GM06990 (cell line): ENCODE measurements around the gene SIPA1L3.

Experiments
- DNase-seq: peaks from one replicate; pipeline ENCODE4 v3.0.0-alpha.2; 2011; ENCODE audit not compliant: insufficient read length; ENCODE audit errors: extremely low read depth
- H3K27me3 ChIP-seq: replicated peaks from 2 replicates; pipeline ENCODE4 v1.6.0; 2011; ENCODE audit warnings: low read length; ENCODE audit not compliant: control insufficient read depth, insufficient read depth
- H3K36me3 ChIP-seq: 2 replicates; pipeline ENCODE4 v1.5.1; 2011; ENCODE audit warnings: low read length; ENCODE audit not compliant: control insufficient read depth, insufficient read depth
- H3K4me3 ChIP-seq: replicated peaks from 2 replicates; pipeline ENCODE4 v1.5.1; 2011; ENCODE audit warnings: low read depth, mild to moderate bottlenecking, control low read depth, low read length
- TF ChIP-seq, protein P1 (sequence below): IDR thresholded peaks from 2 replicates; pipeline ENCODE4 v1.5.1; 2011; ENCODE audit warnings: low read length, control low read depth, mild to moderate bottlenecking, inconsistent platforms; ENCODE audit not compliant: insufficient read depth, poor library complexity, severe bottlenecking

SIPA1L3 gene

DNA sequence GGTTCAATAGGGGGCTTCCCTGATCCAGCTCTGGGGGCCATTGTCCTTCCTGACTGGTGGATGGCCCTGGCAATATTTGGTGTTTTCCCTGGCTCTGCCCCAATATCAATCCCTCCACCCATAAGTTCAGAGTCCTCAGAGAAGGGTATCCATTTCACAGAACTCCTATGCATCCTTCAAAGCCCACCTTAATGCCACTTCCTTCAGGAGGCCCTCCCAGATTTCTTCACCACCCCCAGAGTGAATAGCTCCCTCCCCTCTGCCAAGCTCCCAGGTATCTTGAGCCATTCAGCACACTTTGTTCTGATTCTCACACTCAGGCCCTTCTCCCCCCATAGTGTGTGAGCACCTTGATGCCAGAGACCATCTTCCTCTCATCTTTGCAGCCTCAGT, 343.4 kb downstream of the SIPA1L3 start:
- no peak overlapping the region for H3K4me3 ChIP-seq
- H3K36me3 ChIP-seq, result no peaks in the 10 kb centered on the region
- TF ChIP-seq, protein P1, sequence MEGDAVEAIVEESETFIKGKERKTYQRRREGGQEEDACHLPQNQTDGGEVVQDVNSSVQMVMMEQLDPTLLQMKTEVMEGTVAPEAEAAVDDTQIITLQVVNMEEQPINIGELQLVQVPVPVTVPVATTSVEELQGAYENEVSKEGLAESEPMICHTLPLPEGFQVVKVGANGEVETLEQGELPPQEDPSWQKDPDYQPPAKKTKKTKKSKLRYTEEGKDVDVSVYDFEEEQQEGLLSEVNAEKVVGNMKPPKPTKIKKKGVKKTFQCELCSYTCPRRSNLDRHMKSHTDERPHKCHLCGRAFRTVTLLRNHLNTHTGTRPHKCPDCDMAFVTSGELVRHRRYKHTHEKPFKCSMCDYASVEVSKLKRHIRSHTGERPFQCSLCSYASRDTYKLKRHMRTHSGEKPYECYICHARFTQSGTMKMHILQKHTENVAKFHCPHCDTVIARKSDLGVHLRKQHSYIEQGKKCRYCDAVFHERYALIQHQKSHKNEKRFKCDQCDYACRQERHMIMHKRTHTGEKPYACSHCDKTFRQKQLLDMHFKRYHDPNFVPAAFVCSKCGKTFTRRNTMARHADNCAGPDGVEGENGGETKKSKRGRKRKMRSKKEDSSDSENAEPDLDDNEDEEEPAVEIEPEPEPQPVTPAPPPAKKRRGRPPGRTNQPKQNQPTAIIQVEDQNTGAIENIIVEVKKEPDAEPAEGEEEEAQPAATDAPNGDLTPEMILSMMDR, result no peak

DNA sequence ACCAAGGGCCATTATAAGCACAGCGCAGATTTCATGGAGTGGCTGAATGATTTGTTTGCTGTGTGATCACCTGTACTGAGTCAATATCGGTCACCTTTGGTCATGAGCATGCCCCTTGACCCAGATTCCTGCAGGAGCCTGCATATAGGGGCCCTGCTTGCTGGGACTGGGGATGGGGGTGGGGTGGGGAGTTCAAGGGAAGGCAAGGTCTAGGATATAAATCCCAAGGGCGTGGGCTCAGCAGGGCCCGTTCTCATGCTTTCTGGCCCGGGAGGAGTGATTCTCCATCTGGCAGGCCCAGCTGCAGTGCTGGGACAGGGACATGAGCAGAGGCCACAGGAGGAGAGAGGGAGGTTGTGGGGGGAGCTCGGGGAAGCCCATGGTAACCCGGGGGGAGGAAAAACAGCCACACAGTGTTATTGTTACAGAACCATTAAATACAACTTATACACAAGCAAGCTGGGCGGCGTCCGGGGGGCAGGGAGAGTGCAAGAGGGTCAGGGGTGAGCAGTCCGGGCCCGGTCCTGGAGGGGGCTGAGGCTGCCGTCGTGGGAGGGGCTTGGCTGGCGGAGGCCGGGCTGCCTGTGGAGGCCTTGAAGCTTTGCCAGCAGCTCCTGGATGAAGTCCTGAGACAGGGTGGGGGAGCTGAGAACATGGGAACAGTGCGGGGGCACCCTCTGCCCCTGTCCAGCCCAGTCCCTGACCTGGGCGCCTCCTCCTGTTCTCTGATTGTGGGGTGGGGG, 344.0 kb downstream of the SIPA1L3 start:
- no peak overlapping the region for H3K4me3 ChIP-seq
- no peaks in the 10 kb centered on the region for H3K36me3 ChIP-seq
- H3K27me3 ChIP-seq, result no peaks in the 10 kb centered on the region
- TF ChIP-seq, protein P1, result no peak
- DNase-seq, result no peak

More for the DNA sequence above, 343.4 kb downstream of the SIPA1L3 start:
- no peaks in the 10 kb centered on the region for H3K27me3 ChIP-seq
- no peak for DNase-seq

DNA sequence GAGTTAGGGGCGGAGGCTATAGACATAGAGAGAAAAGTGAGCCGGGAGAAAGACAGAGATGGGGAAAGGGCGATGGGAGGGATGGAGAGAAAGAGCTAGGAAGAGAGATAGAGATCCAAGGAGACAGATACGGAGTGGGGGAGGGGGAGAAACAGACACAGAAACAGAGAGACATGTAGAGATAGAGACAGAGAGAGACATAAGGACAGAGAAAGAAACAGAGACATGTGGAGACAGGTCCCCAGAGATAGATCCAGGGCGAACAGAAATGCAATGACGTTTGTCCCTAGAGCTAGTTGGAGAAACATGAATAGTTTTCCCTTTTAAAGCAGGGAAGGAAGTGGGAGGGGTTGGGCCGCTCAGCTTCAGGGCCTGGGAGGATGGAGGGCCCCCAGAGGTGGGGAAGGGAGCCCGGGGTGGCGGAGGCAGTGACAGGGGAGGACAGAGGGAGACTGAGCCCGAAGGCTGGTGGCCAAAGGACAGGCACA, 344.6 kb downstream of the SIPA1L3 start:
- Histone ChIP-seq H3K36me3 (no peaks in the 10 kb centered on the region), H3K27me3 (no peaks in the 10 kb centered on the region), H3K4me3 (no peak overlapping the region)
- TF ChIP-seq, protein P1, result no peak
- DNase-seq, result no peak

DNA sequence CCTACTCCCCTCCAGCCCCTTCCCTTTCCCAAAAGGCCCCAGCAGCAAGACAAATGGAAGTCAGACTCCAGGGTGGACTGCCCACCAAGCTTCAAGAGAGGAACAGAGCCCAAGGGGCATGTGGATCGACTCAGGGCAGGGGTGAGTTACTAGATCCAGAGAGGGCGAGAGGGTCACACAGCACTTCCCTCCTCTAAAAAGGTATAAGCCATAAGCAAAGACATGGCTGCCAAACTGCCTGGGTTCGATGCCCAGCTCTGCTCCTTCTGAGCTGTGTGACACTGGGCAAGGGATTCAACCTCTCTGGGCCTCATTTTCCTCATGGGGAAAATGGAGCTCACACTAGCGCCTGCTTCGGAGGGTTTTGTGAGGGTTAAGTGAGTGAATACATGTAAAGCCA, 345.4 kb downstream of the SIPA1L3 start:
- Histone ChIP-seq H3K4me3 (no peak overlapping the region), H3K36me3 (no peaks in the 10 kb centered on the region), H3K27me3 (no peaks in the 10 kb centered on the region)
- DNase-seq, result no peak
- TF ChIP-seq, protein P1, result no peak

DNA sequence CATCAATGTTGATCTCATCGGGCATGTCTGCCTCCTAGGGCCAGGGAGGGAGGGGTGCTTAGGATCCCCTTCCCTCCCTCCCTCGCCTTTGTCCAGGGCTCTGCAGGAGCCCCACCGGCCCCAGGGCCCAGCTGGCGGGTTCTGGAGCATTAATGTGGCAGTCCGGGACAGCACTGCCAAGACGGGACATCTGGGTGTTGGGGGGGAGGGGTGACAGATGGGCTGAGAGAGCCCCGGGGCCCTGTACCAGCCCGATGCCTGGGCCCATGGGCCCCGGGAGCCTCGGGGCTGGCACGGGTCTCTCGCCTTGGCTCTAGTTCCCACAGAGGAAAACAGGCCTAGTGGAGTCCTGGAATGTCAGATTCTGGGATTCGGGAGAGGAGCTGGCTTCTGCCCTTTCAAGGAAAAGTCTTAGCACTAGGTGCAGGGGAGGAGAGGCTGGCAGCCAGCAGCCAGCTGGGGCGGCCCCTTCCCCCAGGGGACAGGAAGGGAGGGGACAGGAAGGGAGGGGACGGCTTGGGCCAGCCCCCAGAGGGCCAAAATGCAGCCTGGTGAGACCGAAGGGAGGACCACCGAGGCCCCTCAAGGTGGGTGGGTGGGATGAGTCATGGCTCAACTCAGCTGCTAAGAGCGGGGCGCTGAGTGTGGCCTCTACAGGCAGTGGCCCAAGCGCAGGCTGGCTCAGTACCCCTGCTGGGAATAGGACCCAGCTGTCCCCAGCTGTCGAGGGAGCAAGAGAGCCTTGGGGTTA, 346.1 kb downstream of the SIPA1L3 start:
- Histone ChIP-seq H3K36me3 (no peaks in the 10 kb centered on the region), H3K27me3 (no peaks in the 10 kb centered on the region), H3K4me3 (no peak overlapping the region)
- TF ChIP-seq, protein P1, result no peak
- no peak for DNase-seq
